Measurements from ENCODE around the gene CENPF. TPM values are rescaled to one million over a fixed set of nuclear protein-coding genes. Genes with fewer than 3 reads are reported as not detected.

CENPF gene
- total RNA-seq, 4 donors from 2014 or later, result 13.8 to 26.3 (median 18.8) TPM

DNA sequence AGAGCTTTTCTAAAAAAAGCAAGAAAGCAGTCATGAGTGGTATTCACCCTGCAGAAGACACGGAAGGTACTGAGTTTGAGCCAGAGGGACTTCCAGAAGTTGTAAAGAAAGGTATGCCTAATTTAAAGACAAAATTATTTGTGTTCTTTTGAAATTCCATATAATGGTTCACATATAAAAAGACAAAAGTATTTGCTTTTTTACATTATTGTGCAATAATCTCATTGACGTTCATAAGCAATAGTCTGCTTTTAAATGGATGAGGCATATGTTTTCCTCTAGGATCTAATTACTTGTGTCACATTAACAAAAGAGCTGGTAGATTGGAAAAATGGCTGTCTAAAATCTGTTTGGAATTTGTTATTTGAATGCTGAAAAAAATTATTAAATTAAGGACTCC lies 54.3 kb downstream of the CENPF start:
- no peak overlapping the region for H3K27ac ChIP-seq
- intact Hi-C loops (cut with DNase I), result no loop called here
- peaks cover 0 to 33% (median 0%) of the 10 kb centered on the region in 3 donors for H3K36me3 ChIP-seq
- no peaks in the 10 kb centered on the region for H3K4me1 ChIP-seq
- H3K27me3 ChIP-seq, result no peaks in the 10 kb centered on the region
- no peak for DNase-seq
- H3K4me3 ChIP-seq, result no peak overlapping the region
- no peaks in the 10 kb centered on the region for H3K9me3 ChIP-seq
- 76 to 92% methylated on average over 2 of the region's 2 CpGs for WGBS, 2 donors
- TF ChIP-seq POLR2A (IDR thresholded peaks at IDR 0.05), result no peak
- TF ChIP-seq, protein P1, sequence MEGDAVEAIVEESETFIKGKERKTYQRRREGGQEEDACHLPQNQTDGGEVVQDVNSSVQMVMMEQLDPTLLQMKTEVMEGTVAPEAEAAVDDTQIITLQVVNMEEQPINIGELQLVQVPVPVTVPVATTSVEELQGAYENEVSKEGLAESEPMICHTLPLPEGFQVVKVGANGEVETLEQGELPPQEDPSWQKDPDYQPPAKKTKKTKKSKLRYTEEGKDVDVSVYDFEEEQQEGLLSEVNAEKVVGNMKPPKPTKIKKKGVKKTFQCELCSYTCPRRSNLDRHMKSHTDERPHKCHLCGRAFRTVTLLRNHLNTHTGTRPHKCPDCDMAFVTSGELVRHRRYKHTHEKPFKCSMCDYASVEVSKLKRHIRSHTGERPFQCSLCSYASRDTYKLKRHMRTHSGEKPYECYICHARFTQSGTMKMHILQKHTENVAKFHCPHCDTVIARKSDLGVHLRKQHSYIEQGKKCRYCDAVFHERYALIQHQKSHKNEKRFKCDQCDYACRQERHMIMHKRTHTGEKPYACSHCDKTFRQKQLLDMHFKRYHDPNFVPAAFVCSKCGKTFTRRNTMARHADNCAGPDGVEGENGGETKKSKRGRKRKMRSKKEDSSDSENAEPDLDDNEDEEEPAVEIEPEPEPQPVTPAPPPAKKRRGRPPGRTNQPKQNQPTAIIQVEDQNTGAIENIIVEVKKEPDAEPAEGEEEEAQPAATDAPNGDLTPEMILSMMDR (IDR thresholded peaks at IDR 0.05), result no peak

DNA sequence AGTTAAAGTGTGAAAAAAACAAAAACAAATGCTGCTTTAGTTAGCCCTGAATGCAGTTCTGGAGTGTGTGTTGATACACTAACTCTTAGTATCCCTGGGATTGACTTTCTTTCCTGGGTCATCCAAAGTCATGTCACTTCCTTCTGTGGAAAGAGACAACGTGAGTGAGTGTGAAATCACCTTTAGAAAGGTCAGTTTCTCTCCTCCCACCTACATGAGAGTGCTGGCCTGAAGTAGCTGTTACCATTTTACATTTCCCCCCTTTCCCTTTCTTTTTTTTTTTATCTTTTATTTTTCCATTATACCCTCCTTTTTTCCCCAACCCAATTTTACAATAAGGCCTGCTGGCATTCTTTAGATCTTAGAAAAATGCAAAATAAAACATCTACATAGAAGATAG lies 55.2 kb downstream of the CENPF start:
- no peaks in the 10 kb centered on the region for H3K4me1 ChIP-seq
- DNase-seq, result no peak
- no peaks in the 10 kb centered on the region for H3K27me3 ChIP-seq
- H3K4me3 ChIP-seq, result no peak overlapping the region
- intact Hi-C loops (cut with DNase I), result no loop called here
- no peak overlapping the region for H3K27ac ChIP-seq
- no peaks in the 10 kb centered on the region for H3K9me3 ChIP-seq
- H3K36me3 ChIP-seq, result peaks cover 0 to 34% (median 0%) of the 10 kb centered on the region in 3 donors
- no peak for TF ChIP-seq POLR2A (IDR thresholded peaks at IDR 0.05)
- TF ChIP-seq, protein P1 (IDR thresholded peaks at IDR 0.05), result no peak
- 45 to 61% methylated on average over 1 of the region's 1 CpG for WGBS, 2 donors

DNA sequence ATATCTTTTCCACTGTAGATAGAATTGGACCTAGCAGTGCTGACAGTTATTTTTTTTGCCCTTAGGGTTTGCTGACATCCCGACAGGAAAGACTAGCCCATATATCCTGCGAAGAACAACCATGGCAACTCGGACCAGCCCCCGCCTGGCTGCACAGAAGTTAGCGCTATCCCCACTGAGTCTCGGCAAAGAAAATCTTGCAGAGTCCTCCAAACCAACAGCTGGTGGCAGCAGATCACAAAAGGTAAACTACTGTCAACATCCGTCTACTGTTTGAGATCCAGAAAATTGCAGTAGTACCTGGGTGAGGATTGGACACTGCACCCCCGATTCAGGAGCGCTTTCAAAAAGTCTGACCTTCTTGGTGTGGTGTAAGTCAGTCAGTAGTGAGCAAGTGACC lies 55.8 kb downstream of the CENPF start:
- H3K4me1 ChIP-seq, result no peaks in the 10 kb centered on the region
- H3K36me3 ChIP-seq, result peaks cover 0 to 41% (median 0%) of the 10 kb centered on the region in 3 donors
- no peak for DNase-seq
- H3K27me3 ChIP-seq, result no peaks in the 10 kb centered on the region
- H3K27ac ChIP-seq, result no peak overlapping the region
- TF ChIP-seq, protein P1 (IDR thresholded peaks at IDR 0.05), result peak in 3 of 6 experiments; percentile 9 to 20 (median 9)
- no peak for TF ChIP-seq POLR2A (IDR thresholded peaks at IDR 0.05)
- intact Hi-C loops (cut with DNase I), result no loop called here
- no peak overlapping the region for H3K4me3 ChIP-seq
- H3K9me3 ChIP-seq, result no peaks in the 10 kb centered on the region
- 86 to 88% methylated on average over 7 to 9 of the region's 9 CpGs for WGBS, 2 donors

DNA sequence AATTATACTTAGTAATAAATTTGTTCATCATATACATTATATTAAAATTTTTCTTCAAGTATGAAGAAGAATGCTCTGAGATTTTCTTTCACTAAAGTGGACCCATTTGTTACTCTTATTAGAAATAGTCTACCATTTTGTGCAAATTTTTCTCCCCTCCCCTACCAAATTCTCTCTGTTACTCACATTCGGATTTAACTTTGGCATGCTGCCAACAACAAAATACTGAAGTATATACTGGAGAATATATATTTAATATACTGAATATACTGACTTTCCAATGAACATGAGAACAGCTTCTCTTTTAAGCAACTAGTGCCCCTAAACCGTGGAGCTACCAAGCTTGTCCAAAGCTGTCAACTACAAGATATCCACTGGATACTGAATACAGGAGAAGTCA lies 57.2 kb downstream of the CENPF start:
- WGBS, 2 donors, result 67 to 91% methylated on average over 2 of the region's 2 CpGs
- no peaks in the 10 kb centered on the region for H3K4me1 ChIP-seq
- H3K36me3 ChIP-seq, result peaks cover 0 to 54% (median 0%) of the 10 kb centered on the region in 3 donors
- intact Hi-C loops (cut with DNase I), result no loop called here
- DNase-seq, result no peak
- H3K9me3 ChIP-seq, result no peaks in the 10 kb centered on the region
- TF ChIP-seq, protein P1 (IDR thresholded peaks at IDR 0.05), result no peak
- no peak for TF ChIP-seq POLR2A (IDR thresholded peaks at IDR 0.05)
- no peak overlapping the region for H3K4me3 ChIP-seq
- H3K27ac ChIP-seq, result no peak overlapping the region
- H3K27me3 ChIP-seq, result no peaks in the 10 kb centered on the region

DNA sequence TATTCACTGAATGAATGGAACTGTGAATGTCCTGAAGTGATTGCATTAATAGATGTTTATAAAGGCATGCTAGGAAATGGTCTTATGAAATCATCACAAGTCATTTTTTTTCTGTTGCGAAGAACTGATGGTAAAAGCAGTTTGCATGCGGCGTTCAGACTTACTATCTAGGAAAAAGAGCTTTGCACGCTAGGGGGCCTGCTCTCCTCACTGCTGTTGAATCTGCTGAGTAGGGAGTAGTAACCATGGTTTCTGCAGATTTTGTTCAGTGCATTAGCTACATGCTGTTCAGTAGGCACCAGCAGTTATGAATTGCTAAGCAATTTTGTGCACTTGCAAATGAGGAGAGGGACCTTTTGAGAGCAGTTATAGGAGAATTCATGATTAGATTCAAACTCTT lies 57.9 kb downstream of the CENPF start:
- no peak for DNase-seq
- Histone ChIP-seq H3K27ac (no peak overlapping the region), H3K4me3 (no peak overlapping the region), H3K36me3 (peaks cover 0 to 49% (median 0%) of the 10 kb centered on the region in 3 donors), H3K27me3 (no peaks in the 10 kb centered on the region), H3K9me3 (no peaks in the 10 kb centered on the region), H3K4me1 (no peaks in the 10 kb centered on the region)
- WGBS, 2 donors, result 77 to 82% methylated on average over 4 of the region's 4 CpGs
- intact Hi-C loops (cut with DNase I), result no loop called here
- TF ChIP-seq, protein P1 (IDR thresholded peaks at IDR 0.05), result peak in 1 of 6 experiments; percentile 17
- TF ChIP-seq POLR2A (IDR thresholded peaks at IDR 0.05), result no peak

All from esophagus squamous epithelium (tissue), 5 donors.